ENCODE measurements around the gene SSC5D. TPM values are rescaled to one million over a fixed set of nuclear protein-coding genes. Genes with fewer than 3 reads are reported as not detected.

Gene SSC5D
- total and polyA plus RNA-seq, 9 of the 15 experiments (the other 6 are each of a cell fraction or from before 2014, with no cell fraction given), result 0.04 to 0.71 (median 0.14) TPM; not detected in 2

DNA sequence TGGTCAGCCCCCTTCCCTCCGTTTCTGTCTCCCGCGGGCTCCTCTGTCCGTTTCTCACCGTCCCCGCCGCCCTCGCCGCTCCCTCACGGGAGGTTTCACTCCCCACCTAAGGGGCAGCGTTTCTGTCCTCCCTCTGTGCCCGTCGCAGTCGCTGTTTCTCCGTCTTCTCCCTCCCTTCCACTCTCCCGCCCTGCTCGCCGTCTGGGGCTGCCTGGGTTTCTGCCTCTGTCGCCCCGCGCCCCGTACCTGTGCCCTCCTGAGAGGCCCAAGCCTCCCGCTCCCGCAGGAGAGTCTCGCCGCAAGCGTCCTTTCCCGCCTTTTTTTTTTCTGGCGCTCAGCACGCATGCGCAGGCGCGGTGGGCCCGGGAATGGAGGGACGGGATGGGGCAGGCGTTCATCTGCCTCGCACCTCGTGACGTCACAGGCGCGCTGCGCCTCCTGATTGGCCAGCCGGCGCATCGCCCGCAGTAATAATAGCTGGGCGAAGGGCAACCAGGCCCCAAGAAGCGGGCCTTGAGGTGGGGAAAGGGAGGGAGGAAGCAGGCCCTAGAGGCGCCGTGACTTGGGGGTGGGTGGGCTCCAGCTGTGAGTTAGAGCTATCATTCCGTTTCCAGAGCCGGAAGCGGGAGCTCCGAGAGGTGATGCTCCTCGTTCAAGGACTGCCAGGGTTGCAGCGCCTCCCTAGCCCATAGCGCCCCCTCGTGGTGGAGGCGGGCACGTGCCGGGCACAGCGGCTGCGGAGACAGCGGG is 15.4 kb downstream of the SSC5D start (continued):
- TF ChIP-seq, protein P1, sequence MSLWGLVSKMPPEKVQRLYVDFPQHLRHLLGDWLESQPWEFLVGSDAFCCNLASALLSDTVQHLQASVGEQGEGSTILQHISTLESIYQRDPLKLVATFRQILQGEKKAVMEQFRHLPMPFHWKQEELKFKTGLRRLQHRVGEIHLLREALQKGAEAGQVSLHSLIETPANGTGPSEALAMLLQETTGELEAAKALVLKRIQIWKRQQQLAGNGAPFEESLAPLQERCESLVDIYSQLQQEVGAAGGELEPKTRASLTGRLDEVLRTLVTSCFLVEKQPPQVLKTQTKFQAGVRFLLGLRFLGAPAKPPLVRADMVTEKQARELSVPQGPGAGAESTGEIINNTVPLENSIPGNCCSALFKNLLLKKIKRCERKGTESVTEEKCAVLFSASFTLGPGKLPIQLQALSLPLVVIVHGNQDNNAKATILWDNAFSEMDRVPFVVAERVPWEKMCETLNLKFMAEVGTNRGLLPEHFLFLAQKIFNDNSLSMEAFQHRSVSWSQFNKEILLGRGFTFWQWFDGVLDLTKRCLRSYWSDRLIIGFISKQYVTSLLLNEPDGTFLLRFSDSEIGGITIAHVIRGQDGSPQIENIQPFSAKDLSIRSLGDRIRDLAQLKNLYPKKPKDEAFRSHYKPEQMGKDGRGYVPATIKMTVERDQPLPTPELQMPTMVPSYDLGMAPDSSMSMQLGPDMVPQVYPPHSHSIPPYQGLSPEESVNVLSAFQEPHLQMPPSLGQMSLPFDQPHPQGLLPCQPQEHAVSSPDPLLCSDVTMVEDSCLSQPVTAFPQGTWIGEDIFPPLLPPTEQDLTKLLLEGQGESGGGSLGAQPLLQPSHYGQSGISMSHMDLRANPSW (CRISPR knock-in tag; IDR thresholded peaks at IDR 0.05), result no peak
- TF ChIP-seq, protein P2, sequence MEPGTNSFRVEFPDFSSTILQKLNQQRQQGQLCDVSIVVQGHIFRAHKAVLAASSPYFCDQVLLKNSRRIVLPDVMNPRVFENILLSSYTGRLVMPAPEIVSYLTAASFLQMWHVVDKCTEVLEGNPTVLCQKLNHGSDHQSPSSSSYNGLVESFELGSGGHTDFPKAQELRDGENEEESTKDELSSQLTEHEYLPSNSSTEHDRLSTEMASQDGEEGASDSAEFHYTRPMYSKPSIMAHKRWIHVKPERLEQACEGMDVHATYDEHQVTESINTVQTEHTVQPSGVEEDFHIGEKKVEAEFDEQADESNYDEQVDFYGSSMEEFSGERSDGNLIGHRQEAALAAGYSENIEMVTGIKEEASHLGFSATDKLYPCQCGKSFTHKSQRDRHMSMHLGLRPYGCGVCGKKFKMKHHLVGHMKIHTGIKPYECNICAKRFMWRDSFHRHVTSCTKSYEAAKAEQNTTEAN (CRISPR knock-in tag; IDR thresholded peaks at IDR 0.05), result peak; percentile 98
- TF ChIP-seq CREBBP (IDR thresholded peaks at IDR 0.05; ENCODE audit: low read depth, low read length) (no peak), CREB1 (IDR thresholded peaks at IDR 0.05) (peak; percentile 94), CREB1 (CRISPR knock-in tag; IDR thresholded peaks at IDR 0.05) (peak; percentile 99), SMARCE1 (IDR thresholded peaks at IDR 0.05) (no peak), TBP (optimal IDR thresholded peaks at IDR 0.05; ENCODE audit: low read depth, low read length) (no peak), ZFP36 (IDR thresholded peaks at IDR 0.05; ENCODE audit: low read depth, low read length, partially characterized antibody) (no peak), KDM4B (IDR thresholded peaks at IDR 0.05; ENCODE audit: borderline replicate concordance in 2 of 2, low read depth in 1 of 2) (peak in 1 of 2 experiments; percentile 21; a peak in 1 of 4 replicates), ZNF695 (CRISPR knock-in tag; IDR thresholded peaks at IDR 0.05) (no peak), CBX8 (IDR thresholded peaks at IDR 0.05; ENCODE audit: borderline replicate concordance, extremely low read depth, low read depth, low read length, poor library complexity, severe bottlenecking) (no peak), KAT7 (CRISPR knock-in tag; IDR thresholded peaks at IDR 0.05; ENCODE audit: borderline replicate concordance) (peak; percentile 100), HOXB6 (CRISPR knock-in tag; IDR thresholded peaks at IDR 0.05; ENCODE audit: borderline replicate concordance) (no peak), SREBF1 (IDR thresholded peaks at IDR 0.05; ENCODE audit: borderline replicate concordance, low read depth, low read length) (no peak)
- TF ChIP-seq, protein P3, sequence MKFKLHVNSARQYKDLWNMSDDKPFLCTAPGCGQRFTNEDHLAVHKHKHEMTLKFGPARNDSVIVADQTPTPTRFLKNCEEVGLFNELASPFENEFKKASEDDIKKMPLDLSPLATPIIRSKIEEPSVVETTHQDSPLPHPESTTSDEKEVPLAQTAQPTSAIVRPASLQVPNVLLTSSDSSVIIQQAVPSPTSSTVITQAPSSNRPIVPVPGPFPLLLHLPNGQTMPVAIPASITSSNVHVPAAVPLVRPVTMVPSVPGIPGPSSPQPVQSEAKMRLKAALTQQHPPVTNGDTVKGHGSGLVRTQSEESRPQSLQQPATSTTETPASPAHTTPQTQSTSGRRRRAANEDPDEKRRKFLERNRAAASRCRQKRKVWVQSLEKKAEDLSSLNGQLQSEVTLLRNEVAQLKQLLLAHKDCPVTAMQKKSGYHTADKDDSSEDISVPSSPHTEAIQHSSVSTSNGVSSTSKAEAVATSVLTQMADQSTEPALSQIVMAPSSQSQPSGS (CRISPR knock-in tag; IDR thresholded peaks at IDR 0.05), result peak; percentile 91
- TF ChIP-seq, protein P4, sequence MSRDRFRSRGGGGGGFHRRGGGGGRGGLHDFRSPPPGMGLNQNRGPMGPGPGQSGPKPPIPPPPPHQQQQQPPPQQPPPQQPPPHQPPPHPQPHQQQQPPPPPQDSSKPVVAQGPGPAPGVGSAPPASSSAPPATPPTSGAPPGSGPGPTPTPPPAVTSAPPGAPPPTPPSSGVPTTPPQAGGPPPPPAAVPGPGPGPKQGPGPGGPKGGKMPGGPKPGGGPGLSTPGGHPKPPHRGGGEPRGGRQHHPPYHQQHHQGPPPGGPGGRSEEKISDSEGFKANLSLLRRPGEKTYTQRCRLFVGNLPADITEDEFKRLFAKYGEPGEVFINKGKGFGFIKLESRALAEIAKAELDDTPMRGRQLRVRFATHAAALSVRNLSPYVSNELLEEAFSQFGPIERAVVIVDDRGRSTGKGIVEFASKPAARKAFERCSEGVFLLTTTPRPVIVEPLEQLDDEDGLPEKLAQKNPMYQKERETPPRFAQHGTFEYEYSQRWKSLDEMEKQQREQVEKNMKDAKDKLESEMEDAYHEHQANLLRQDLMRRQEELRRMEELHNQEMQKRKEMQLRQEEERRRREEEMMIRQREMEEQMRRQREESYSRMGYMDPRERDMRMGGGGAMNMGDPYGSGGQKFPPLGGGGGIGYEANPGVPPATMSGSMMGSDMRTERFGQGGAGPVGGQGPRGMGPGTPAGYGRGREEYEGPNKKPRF (IDR thresholded peaks at IDR 0.05; ENCODE audit: low read depth, low read length), result no peak
- TF ChIP-seq, protein P5, sequence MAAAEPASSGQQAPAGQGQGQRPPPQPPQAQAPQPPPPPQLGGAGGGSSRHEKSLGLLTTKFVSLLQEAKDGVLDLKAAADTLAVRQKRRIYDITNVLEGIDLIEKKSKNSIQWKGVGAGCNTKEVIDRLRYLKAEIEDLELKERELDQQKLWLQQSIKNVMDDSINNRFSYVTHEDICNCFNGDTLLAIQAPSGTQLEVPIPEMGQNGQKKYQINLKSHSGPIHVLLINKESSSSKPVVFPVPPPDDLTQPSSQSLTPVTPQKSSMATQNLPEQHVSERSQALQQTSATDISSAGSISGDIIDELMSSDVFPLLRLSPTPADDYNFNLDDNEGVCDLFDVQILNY (CRISPR knock-in tag; IDR thresholded peaks at IDR 0.05), result peak; percentile 99
